Measurements from ENCODE around the gene AK5. TPM values are rescaled to one million over a fixed set of nuclear protein-coding genes. Genes with fewer than 3 reads are reported as not detected.
A peak's percentile ranks its signal among the peaks of the same experiment; 100 is the strongest.

The AK5 gene
- total RNA-seq, 6 experiments from 2014 or later = 51.9 to 77.6 (median 70.8) TPM

- peak overlapping the region; percentile 49; the same call in 1 of the 2 replicates for H3K27ac Mint-ChIP-seq
- H3K4me3 Mint-ChIP-seq = no peak overlapping the region
- no peaks in the 10 kb centered on the region for H3K27me3 Mint-ChIP-seq (ENCODE audit: insufficient read depth)
- no peak for TF ChIP-seq CTCF (IDR thresholded peaks at IDR 0.05)
- DNase-seq = no peak
- peaks cover 7% of the 10 kb centered on the region; the same call in 1 of the 2 replicates for H3K36me3 Mint-ChIP-seq (ENCODE audit: low read depth)
- H3K9me3 Mint-ChIP-seq = no peaks in the 10 kb centered on the region; the same call in 1 of the 2 replicates
- H3K4me1 Mint-ChIP-seq (ENCODE audit: low read depth) = peaks cover 42% of the 10 kb centered on the region
These were observed 185.9 kb downstream of the AK5 start for GRCh38 chr1:77467741-77468140.

- Mint-ChIP-seq H3K36me3 (ENCODE audit: low read depth) (peaks cover 14% of the 10 kb centered on the region; the same call in 1 of the 2 replicates), H3K9me3 (no peaks in the 10 kb centered on the region; the same call in 1 of the 2 replicates), H3K27me3 (ENCODE audit: insufficient read depth) (no peaks in the 10 kb centered on the region), H3K4me1 (ENCODE audit: low read depth) (peaks cover 48% of the 10 kb centered on the region), H3K4me3 (no peak overlapping the region), H3K27ac (peak overlapping the region; percentile 19)
- no peak for TF ChIP-seq CTCF (IDR thresholded peaks at IDR 0.05)
- no peak for DNase-seq
These were observed 186.6 kb downstream of the AK5 start for GRCh38 chr1:77468257-77468948.

GRCh38 chr1:77468949-77469710, 187.3 kb downstream of the AK5 start:
- H3K4me3 Mint-ChIP-seq = no peak overlapping the region
- H3K9me3 Mint-ChIP-seq = no peaks in the 10 kb centered on the region; the same call in 1 of the 2 replicates
- TF ChIP-seq CTCF (IDR thresholded peaks at IDR 0.05) = no peak
- peaks cover 11% of the 10 kb centered on the region; the same call in 1 of the 2 replicates for H3K36me3 Mint-ChIP-seq (ENCODE audit: low read depth)
- H3K27ac Mint-ChIP-seq = peak overlapping the region; percentile 3; the same call in 1 of the 2 replicates
- DNase-seq = no peak
- no peaks in the 10 kb centered on the region for H3K27me3 Mint-ChIP-seq (ENCODE audit: insufficient read depth)
- H3K4me1 Mint-ChIP-seq (ENCODE audit: low read depth) = peaks cover 53% of the 10 kb centered on the region

- TF ChIP-seq CTCF (IDR thresholded peaks at IDR 0.05) = no peak
- H3K36me3 Mint-ChIP-seq (ENCODE audit: low read depth) = peaks cover 10% of the 10 kb centered on the region; the same call in 1 of the 2 replicates
- H3K4me1 Mint-ChIP-seq (ENCODE audit: low read depth) = peaks cover 50% of the 10 kb centered on the region
- H3K9me3 Mint-ChIP-seq = no peaks in the 10 kb centered on the region; the same call in 1 of the 2 replicates
- H3K27me3 Mint-ChIP-seq (ENCODE audit: insufficient read depth) = no peaks in the 10 kb centered on the region
- no peak for DNase-seq
- no peak overlapping the region for H3K27ac Mint-ChIP-seq
- no peak overlapping the region for H3K4me3 Mint-ChIP-seq
These were observed 189.9 kb downstream of the AK5 start for GRCh38 chr1:77471691-77472090.

GRCh38 chr1:77473690-77474089, 191.9 kb downstream of the AK5 start:
- H3K4me3 Mint-ChIP-seq = peak overlapping the region; percentile 33
- H3K4me1 Mint-ChIP-seq (ENCODE audit: low read depth) = peaks cover 37% of the 10 kb centered on the region
- peak overlapping the region; percentile 88 for H3K27ac Mint-ChIP-seq
- H3K27me3 Mint-ChIP-seq (ENCODE audit: insufficient read depth) = no peaks in the 10 kb centered on the region
- TF ChIP-seq CTCF (IDR thresholded peaks at IDR 0.05) = no peak
- peak; percentile 86 for DNase-seq
- peaks cover 27% of the 10 kb centered on the region for H3K36me3 Mint-ChIP-seq (ENCODE audit: low read depth)
- H3K9me3 Mint-ChIP-seq = no peaks in the 10 kb centered on the region; the same call in 1 of the 2 replicates

Data from HFFc6 (cell line).